Activated CD8-positive, alpha-beta memory T cell treated with anti-CD3 and anti-CD28 coated beads, Interleukin-2, amount 10 ng/mL, durations not matched to agents 7 days and 5 days (primary cell): ENCODE results near the gene ETV3L. TPM values are rescaled to one million over a fixed set of nuclear protein-coding genes. Genes with fewer than 3 reads are reported as not detected.

Experiments
- ATAC-seq: fragments of 150-1000 bp; cut with Tn5 transposase; one replicate; pipeline ENCODE4 v1.10.0; 2021; ENCODE audit warnings: moderate library complexity
- CTCF ChIA-PET: fragments of 350-600 bp; sonication (Branson Sonifier 250); formaldehyde crosslinking; loops from one replicate; lab custom pipeline; 2021; ENCODE audit warnings: antibody characterized with exemption; lab: Charles Lee
- DNase-seq: peaks from one replicate; pipeline ENCODE4 v3.0.0-alpha.2; 2020
- H3K27ac Mint-ChIP-seq: one replicate; pipeline ENCODE4 v1.8.0; 2021; ENCODE audit warnings: mild to moderate bottlenecking, mixed read lengths
- H3K27me3 Mint-ChIP-seq: one replicate; pipeline ENCODE4 v1.8.0; 2021; ENCODE audit warnings: mixed read lengths
- H3K36me3 Mint-ChIP-seq: one replicate; pipeline ENCODE4 v1.8.0; 2021; ENCODE audit warnings: mild to moderate bottlenecking, mixed read lengths
- H3K4me1 Mint-ChIP-seq: one replicate; pipeline ENCODE4 v1.8.0; 2021; ENCODE audit warnings: mixed read lengths
- H3K4me3 Mint-ChIP-seq: one replicate; pipeline ENCODE4 v1.8.0; 2021; ENCODE audit warnings: mild to moderate bottlenecking, moderate library complexity, mixed read lengths
- H3K9me3 Mint-ChIP-seq: one replicate; pipeline ENCODE4 v1.8.0; 2022; ENCODE audit warnings: low read depth, mixed read lengths
- total RNA-seq, 2 experiments: library from RNA; stranded (reverse); gene quantifications; one replicate each; pipeline ENCODE4 v1.2.3, GENCODE V29; 2021

The ETV3L gene
- total RNA-seq, 2 experiments from 2014 or later = not detected

GRCh38 chr1:157119448-157119847, 19.8 kb upstream of the ETV3L start:
- ATAC-seq = no peak
- Mint-ChIP-seq H3K27ac (no peak overlapping the region), H3K4me1 (peaks cover 2% of the 10 kb centered on the region), H3K4me3 (no peak overlapping the region), H3K27me3 (no peaks in the 10 kb centered on the region), H3K9me3 (no peaks in the 10 kb centered on the region), H3K36me3 (peaks cover 14% of the 10 kb centered on the region)
- no peak for DNase-seq
- CTCF ChIA-PET = no interaction called here

GRCh38 chr1:157119008-157119407, 19.4 kb upstream of the ETV3L start:
- no peaks in the 10 kb centered on the region for H3K27me3 Mint-ChIP-seq
- CTCF ChIA-PET = no interaction called here
- no peak overlapping the region for H3K27ac Mint-ChIP-seq
- H3K9me3 Mint-ChIP-seq = no peaks in the 10 kb centered on the region
- peaks cover 2% of the 10 kb centered on the region for H3K4me1 Mint-ChIP-seq
- H3K36me3 Mint-ChIP-seq = peaks cover 10% of the 10 kb centered on the region
- no peak for ATAC-seq
- no peak for DNase-seq
- no peak overlapping the region for H3K4me3 Mint-ChIP-seq

- no peak for ATAC-seq
- DNase-seq = no peak
- Mint-ChIP-seq H3K36me3 (peaks cover 2% of the 10 kb centered on the region), H3K27me3 (no peaks in the 10 kb centered on the region), H3K4me1 (no peaks in the 10 kb centered on the region), H3K9me3 (no peaks in the 10 kb centered on the region), H3K4me3 (no peak overlapping the region), H3K27ac (no peak overlapping the region)
- CTCF ChIA-PET = interaction anchor here (1.1 kb wide), 1 partner anchor 33 kb away, joined by 3 read pairs; no protein-coding TSS in a partner anchor
Measured at GRCh38 chr1:157117527-157118057, 18.0 kb upstream of the ETV3L start.

- ATAC-seq = no peak
- no peak overlapping the region for H3K4me3 Mint-ChIP-seq
- CTCF ChIA-PET = interaction anchor here (1.1 to 3.1 kb wide), 2 partner anchors 26 to 32 kb away, joined by 3 to 11 read pairs; no protein-coding TSS in a partner anchor
- H3K27me3 Mint-ChIP-seq = peaks cover 4% of the 10 kb centered on the region
- no peak for DNase-seq
- no peaks in the 10 kb centered on the region for H3K4me1 Mint-ChIP-seq
- H3K36me3 Mint-ChIP-seq = no peaks in the 10 kb centered on the region
- no peaks in the 10 kb centered on the region for H3K9me3 Mint-ChIP-seq
- H3K27ac Mint-ChIP-seq = no peak overlapping the region
Measured at GRCh38 chr1:157116737-157117103, 17.1 kb upstream of the ETV3L start.

- ATAC-seq = no peak
- Mint-ChIP-seq H3K36me3 (no peaks in the 10 kb centered on the region), H3K9me3 (no peaks in the 10 kb centered on the region), H3K4me3 (no peak overlapping the region), H3K27ac (no peak overlapping the region), H3K4me1 (no peaks in the 10 kb centered on the region), H3K27me3 (peaks cover 6% of the 10 kb centered on the region)
- CTCF ChIA-PET = interaction anchor here (1.1 to 3.1 kb wide), 2 partner anchors 26 to 32 kb away, joined by 3 to 11 read pairs; no protein-coding TSS in a partner anchor
- no peak for DNase-seq
Measured at GRCh38 chr1:157115851-157116736, 16.5 kb upstream of the ETV3L start.

- ATAC-seq = no peak
- Mint-ChIP-seq H3K9me3 (no peaks in the 10 kb centered on the region), H3K4me3 (no peak overlapping the region), H3K4me1 (no peaks in the 10 kb centered on the region), H3K36me3 (no peaks in the 10 kb centered on the region), H3K27me3 (peaks cover 11% of the 10 kb centered on the region), H3K27ac (no peak overlapping the region)
- no peak for DNase-seq
- CTCF ChIA-PET = interaction anchor here (3.1 kb wide), 1 partner anchor 25 kb away, joined by 11 read pairs; no protein-coding TSS in a partner anchor
Measured at GRCh38 chr1:157115429-157115838, 15.8 kb upstream of the ETV3L start.

GRCh38 chr1:157114183-157115121, 14.8 kb upstream of the ETV3L start:
- Mint-ChIP-seq H3K27ac (no peak overlapping the region), H3K4me3 (no peak overlapping the region), H3K27me3 (peaks cover 16% of the 10 kb centered on the region)

GRCh38 chr1:157113631-157114030, 14.0 kb upstream of the ETV3L start:
- no peaks in the 10 kb centered on the region for H3K36me3 Mint-ChIP-seq
- H3K4me1 Mint-ChIP-seq = no peaks in the 10 kb centered on the region
- no peak overlapping the region for H3K27ac Mint-ChIP-seq
- H3K27me3 Mint-ChIP-seq = peaks cover 23% of the 10 kb centered on the region
- H3K4me3 Mint-ChIP-seq = no peak overlapping the region
- no peaks in the 10 kb centered on the region for H3K9me3 Mint-ChIP-seq
- DNase-seq (no peak), ATAC-seq (no peak)
- CTCF ChIA-PET = interaction anchor here (1.3 kb wide), 1 partner anchor 11 kb away, joined by 3 read pairs; no protein-coding TSS in a partner anchor

More at GRCh38 chr1:157114183-157115121, 14.8 kb upstream of the ETV3L start:
- no peak for DNase-seq
- no peaks in the 10 kb centered on the region for H3K4me1 Mint-ChIP-seq
- H3K36me3 Mint-ChIP-seq = no peaks in the 10 kb centered on the region
- CTCF ChIA-PET = interaction anchor here (0.6 to 3.1 kb wide), 3 partner anchors 12 to 225 kb away, joined by 3 to 11 read pairs (median 3); no protein-coding TSS in a partner anchor
- H3K9me3 Mint-ChIP-seq = no peaks in the 10 kb centered on the region
- ATAC-seq = no peak

GRCh38 chr1:157113106-157113505, 13.5 kb upstream of the ETV3L start:
- H3K9me3 Mint-ChIP-seq = no peaks in the 10 kb centered on the region
- DNase-seq (no peak), ATAC-seq (no peak)
- no peaks in the 10 kb centered on the region for H3K4me1 Mint-ChIP-seq
- H3K36me3 Mint-ChIP-seq = no peaks in the 10 kb centered on the region
- H3K27ac Mint-ChIP-seq = no peak overlapping the region
- peaks cover 28% of the 10 kb centered on the region for H3K27me3 Mint-ChIP-seq
- no peak overlapping the region for H3K4me3 Mint-ChIP-seq
- CTCF ChIA-PET = no interaction called here

GRCh38 chr1:157112186-157112867, 12.7 kb upstream of the ETV3L start:
- no peak for DNase-seq
- no peaks in the 10 kb centered on the region for H3K36me3 Mint-ChIP-seq

GRCh38 chr1:157111396-157112165, 12.0 kb upstream of the ETV3L start:
- H3K36me3 Mint-ChIP-seq = no peaks in the 10 kb centered on the region
- H3K27ac Mint-ChIP-seq = no peak overlapping the region
- ATAC-seq (no peak), DNase-seq (no peak)
- H3K9me3 Mint-ChIP-seq = no peaks in the 10 kb centered on the region
- peaks cover 41% of the 10 kb centered on the region for H3K27me3 Mint-ChIP-seq
- H3K4me1 Mint-ChIP-seq = peaks cover 4% of the 10 kb centered on the region
- no peak overlapping the region for H3K4me3 Mint-ChIP-seq
- CTCF ChIA-PET = interaction anchor here (2.2 to 2.8 kb wide), 3 partner anchors 22 to 45 kb away, joined by 7 to 14 read pairs (median 12); no protein-coding TSS in a partner anchor

More at GRCh38 chr1:157112186-157112867, 12.7 kb upstream of the ETV3L start:
- ATAC-seq = no peak
- no peaks in the 10 kb centered on the region for H3K4me1 Mint-ChIP-seq
- CTCF ChIA-PET = no interaction called here
- H3K9me3 Mint-ChIP-seq = no peaks in the 10 kb centered on the region
- H3K27ac Mint-ChIP-seq = no peak overlapping the region
- no peak overlapping the region for H3K4me3 Mint-ChIP-seq
- peaks cover 36% of the 10 kb centered on the region for H3K27me3 Mint-ChIP-seq

GRCh38 chr1:157110686-157111085, 11.1 kb upstream of the ETV3L start:
- Mint-ChIP-seq H3K27me3 (peaks cover 45% of the 10 kb centered on the region), H3K36me3 (no peaks in the 10 kb centered on the region), H3K27ac (no peak overlapping the region), H3K4me1 (peaks cover 12% of the 10 kb centered on the region), H3K4me3 (no peak overlapping the region), H3K9me3 (no peaks in the 10 kb centered on the region)
- CTCF ChIA-PET = interaction anchor here (2.2 to 2.8 kb wide), 3 partner anchors 21 to 46 kb away, joined by 7 to 14 read pairs (median 12); no protein-coding TSS in a partner anchor
- no peak for ATAC-seq
- DNase-seq = no peak
